Measurements from ENCODE around the gene CCER1.
"Not testable (repeated sequence)": the region's sequence is repeated elsewhere in the genome, so short reads cannot be mapped to it uniquely, and the experiment has no call there.

Gene CCER1, protein sequence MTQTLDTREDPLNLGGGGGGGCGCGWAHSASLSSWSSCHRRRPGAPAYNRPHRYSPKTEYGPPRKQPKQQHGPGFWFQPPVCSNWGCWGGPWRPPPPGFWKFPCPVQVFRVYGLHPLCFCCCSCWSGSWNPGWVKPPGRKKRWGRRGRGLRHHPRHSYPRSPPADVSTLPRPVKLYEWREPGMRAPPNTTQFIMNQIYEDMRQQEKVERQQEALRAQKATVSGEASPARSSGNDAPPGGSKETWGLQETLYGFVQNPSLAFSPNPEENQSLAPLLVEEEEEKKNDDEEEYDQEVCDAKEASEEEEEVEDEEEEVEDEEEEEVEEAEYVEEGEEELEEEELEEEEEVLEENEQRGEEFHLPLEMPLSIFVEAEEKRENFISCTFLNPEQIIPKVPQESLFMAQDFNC

DNA sequence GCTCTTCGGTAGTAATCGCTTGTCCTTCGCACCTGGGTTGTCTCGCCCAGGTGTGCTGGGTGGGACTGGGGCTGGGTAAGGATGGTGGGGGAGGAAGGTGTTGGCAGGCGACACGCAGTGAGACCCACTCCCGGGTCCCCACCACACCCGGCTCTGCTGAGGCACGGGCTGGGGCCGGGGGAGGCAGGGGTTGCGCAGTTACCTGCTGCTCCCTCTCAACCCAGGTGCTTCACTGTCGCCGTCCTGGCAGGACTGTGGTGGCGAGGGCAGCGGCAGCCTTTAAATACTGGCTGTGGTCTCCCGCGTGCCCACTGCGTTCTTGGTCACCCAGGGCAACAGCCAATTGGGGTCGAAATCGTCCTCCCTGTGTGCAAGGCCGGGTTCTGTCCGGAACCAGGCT, at the start of gene CCER1:
TSS of gene CCER1 (minus strand) at position 256 of the 400 bp plus-strand sequence. CDS start 434 bp downstream, outside the sequence.
- no peak for FAIRE-seq

DNA sequence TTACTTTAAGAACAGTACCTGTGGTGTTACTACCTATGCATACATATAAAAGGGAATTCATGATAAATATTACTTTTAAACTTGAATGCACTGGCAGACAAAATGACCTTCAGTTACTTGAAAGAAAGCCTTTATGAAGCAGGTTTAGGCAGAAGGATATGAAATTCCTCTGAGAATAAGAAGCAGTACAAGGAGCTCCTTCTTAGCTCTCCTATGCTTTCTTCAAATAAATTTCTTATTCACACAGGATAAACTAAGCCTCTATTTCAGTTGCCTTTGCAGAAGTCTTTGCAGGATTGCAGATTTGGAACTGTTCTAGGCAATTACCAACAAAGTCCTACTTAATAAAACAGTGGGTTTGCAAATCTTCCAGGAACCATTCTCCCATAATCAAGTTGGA, 48.8 kb upstream of the CCER1 start:
- no peak for FAIRE-seq

DNA sequence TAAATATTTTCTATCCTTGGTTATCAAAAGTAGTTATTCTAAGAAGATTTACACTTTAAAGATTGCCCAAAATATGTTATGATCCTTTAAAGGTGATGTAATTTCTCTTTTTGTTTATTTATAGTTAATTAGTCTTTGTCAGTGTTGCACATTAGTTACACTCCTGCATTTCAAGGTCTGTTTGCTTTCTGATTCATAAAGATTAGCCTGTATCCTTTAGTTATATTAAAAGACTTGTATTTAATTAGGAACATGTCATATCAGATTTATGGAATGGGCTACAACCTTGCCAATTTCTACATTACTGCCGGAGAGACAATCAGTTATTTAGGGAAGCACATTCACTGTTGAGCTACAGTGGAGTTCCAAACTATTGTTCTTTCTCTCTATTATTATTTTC, 46.3 kb upstream of the CCER1 start:
- FAIRE-seq: no peak

DNA sequence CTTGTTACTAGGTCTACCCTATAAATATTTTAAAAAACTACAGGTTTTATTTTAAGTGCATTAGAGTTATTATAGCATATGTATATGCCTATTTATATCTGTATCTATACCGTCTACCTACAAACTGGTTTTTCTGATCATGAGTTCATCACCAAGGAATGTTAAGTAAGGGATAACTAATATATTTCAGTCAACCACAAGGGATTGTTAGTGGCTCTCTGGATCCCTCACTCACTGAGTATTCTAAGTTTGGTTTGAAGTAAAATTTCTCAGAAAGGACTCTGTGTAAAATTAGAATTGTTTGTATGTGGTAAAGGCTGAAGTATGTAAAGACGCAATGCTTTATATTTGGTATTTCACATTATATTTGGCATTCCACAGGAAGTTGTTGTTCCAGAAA, 45.0 kb upstream of the CCER1 start:
- no peak for FAIRE-seq

DNA sequence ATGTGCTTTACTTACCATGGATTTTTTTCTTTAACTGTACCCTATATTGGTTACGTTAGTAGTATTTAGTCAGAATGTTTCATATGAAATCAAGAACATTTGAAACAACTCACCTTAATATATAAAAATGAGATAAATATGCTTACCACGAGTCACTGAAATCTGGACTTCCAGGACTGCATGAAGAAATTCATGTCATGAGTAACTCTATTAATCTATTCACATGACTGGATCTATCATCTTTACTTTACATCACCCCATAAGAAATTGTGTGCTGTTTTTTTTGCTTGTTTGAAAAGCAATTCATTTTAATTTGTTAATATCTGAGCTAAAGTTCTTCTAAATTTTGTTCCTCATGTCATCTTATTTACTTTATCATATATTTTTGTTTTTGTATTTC, 44.6 kb upstream of the CCER1 start:
- peak; percentile 15 for FAIRE-seq

DNA sequence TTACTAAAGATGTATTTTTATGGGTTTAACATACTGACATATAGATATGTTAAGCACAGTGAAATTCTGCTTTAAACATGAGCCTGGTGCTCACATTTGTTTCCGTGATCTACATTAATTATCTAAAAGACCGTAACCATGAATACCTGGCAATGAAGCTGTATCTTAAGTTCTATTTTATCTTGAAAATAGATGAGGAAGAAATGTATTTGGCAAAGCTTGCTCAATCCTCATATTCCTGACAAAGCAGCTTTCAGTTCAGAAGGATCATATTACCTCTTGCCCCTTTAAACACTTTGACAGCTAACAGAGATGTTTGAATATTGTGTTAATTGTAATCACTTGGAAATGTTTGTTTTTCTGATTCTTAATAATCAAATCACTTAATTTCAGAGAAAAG, 40.0 kb upstream of the CCER1 start:
- no peak for FAIRE-seq

DNA sequence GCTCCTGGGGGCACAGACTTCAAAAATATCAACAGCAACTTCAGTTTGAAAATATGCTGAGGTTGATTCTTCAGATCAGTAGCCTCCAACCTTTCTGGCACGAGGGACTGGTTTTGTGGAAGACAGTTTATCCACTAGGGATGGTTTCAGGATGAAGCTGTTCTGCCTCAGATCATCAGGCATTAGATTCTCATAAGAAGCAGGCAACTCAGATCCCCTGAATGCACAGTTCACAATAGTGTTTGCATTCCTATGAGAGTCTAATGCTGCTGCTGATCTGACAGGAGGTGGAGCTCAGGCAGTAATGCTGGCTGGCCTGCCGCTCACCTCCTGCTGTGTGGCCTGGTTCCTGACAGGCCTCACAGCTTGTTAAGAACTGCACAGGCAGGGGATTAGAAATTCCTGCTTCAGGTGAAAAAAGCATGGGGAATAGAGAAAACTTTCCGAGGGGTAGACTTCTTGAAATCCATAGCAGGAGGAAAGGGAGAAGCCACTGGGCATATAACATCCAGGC, 37.0 kb upstream of the CCER1 start:
- FAIRE-seq: no peak

DNA sequence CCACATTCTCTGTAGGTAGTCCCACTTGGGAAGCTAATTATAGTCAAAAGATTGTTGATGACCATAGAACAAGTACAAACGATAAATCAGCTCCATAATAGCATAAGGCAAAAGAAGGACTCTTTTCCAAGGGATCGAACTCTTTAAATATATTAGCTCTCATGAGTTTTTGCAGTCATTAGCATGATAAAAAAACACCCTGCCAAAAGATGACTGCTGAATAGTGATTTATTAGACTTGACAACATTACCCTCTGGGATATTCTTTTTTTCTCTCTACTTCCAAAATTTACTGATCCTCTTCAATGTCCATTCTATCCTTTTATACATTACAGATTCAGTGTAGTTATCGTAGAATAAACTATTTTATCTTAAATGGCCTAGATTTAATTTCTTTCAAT, 35.6 kb upstream of the CCER1 start:
- FAIRE-seq: no peak

DNA sequence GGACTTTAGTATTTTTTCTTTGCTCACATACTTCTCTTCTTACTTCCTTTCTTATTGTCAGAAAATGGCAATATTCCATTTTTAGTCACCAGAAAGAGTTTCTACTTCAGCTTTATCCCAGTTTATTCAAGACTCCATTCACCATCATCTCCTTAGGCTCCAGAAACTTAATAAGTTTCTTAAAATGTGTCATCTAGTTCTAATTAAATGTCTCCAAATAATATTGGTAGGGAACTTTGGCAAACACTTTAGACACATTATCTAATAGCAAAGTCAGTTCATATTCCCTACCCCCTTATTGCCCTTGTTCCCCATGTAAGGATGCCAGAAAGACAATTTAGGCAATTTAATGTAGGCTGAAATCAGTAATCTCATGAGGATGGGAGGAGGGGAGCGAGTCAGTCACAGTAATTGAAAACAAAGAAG, 34.7 kb upstream of the CCER1 start:
- FAIRE-seq: no peak

DNA sequence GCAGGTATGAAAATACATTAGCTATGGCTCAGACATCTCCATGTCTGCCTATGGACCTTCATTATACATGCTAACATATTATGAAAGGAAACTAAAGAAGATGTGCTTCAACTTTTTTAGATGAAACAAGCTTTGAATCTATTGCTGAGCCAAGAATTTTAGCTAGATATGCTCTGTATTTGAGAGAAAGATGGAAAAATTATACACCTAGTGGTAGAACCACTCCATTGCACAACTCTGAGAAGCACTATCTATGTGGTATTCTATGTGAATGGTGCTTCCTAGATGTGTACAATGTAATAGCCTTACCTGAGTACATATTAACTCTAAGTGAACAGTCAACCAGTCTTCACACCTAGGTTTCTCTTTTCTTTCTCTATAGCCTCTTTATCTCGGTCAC, 32.5 kb upstream of the CCER1 start:
- no peak for FAIRE-seq

DNA sequence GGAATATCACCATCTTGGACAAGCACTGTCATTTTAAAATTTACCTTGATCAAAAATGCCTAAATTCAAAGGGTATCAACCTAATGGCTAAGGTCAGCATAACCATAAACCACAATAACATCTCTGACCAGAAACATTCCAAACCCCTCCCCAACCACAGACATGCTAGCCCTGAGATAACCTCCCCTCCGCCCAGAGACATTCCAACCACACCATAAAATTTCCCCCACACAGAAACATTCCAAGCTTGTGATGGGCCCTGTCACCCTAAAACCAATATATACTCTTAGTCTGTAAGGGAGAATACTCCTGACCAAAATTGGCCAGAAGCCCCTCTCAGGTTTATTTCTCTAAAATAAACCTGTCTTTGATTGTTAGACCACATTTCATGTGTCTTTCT, 32.1 kb upstream of the CCER1 start:
- FAIRE-seq: no peak

DNA sequence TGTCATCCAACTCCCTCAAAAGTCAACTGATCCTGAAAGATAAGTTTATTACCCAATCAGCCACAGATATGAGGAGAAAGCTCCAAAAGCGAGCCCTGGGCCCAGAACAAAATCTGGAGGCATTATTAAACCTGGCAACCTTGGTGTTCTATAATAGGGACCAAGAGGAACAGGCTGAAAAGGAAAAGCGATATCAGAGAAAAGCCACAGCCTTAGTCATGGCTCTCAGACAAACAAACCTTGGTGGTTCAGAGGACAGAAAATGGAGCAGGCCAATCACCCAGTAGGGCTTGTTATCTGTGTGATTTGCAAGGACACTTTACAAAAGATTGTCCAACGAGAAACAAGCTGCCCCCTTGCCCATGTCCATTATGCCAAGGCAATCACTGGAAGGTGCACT, 30.4 kb upstream of the CCER1 start:
- FAIRE-seq: not testable (repeated sequence)

DNA sequence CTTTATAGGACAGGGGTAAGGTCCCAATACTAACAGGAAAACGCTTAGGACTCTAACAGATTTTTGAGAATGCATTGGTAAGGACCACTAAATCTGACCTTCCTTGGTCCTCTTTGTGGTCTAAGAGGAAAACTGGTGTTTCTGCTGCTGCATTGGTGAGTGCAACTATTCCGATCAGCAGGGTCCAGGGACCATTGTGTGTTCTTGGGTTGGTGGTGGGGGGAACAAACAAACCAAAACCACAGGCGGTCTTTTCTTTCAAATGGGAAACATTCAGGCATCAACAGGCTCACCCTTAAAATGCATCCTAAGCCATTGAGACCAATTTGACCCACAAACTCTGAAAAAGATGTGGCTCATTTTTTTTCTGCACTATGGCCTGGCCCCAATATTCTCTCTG, 29.1 kb upstream of the CCER1 start:
- no peak for FAIRE-seq

DNA sequence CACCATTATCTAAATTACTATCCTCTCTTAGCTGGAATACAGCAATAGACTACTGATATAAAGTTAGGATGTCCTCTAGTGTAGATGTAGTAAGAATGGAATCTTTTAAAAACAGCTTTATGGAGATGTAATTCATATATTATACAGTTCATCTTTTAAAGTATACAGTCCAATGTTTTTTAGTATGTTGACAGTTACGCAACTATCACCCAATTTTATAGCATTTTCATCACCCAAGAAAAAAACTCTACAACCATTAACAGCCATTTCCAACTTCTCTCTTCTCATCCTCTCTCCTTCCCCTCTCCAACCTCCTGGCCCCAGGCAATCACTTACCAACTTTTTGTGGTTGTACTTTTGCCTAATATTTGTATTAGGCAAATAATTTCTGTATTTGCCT, 27.2 kb upstream of the CCER1 start:
- FAIRE-seq: no peak

DNA sequence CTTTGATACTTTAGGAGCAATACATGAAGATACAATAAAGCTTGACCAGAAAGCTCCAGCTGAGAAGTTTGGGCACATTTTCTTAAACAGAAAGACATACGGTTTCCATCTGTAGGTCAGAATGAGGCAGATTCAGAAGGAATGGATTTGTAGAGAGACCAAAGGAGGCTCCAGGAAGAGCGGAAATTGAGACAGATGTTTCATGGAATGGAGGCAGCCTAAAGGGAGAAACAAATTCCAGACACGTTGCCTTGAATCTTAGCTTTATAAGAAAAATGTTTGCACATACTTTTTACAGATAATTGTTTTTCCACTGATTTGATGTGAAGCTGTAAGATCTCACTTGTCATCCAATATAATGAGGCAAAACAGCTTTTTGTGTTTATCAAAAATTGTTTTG, 25.0 kb upstream of the CCER1 start:
- no peak for FAIRE-seq

DNA sequence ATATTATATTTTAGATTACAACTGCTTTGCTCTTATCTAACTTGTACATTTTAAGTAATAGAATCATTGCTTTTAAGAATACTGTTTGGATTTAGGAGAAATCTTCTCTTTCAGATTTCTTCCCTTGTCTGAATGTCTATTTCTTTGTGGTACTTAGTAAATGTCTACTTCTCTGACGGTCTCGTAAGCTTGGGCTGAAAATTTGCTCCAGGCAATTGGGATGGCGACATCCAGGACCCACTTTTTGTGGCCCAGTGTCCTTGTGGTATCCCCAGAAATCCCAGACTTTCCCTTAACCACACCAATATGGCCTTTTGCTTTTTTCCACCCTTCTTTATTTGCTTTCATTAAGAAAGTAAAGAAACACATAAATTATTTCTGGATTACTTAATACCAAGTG, 24.0 kb upstream of the CCER1 start:
- FAIRE-seq: no peak

DNA sequence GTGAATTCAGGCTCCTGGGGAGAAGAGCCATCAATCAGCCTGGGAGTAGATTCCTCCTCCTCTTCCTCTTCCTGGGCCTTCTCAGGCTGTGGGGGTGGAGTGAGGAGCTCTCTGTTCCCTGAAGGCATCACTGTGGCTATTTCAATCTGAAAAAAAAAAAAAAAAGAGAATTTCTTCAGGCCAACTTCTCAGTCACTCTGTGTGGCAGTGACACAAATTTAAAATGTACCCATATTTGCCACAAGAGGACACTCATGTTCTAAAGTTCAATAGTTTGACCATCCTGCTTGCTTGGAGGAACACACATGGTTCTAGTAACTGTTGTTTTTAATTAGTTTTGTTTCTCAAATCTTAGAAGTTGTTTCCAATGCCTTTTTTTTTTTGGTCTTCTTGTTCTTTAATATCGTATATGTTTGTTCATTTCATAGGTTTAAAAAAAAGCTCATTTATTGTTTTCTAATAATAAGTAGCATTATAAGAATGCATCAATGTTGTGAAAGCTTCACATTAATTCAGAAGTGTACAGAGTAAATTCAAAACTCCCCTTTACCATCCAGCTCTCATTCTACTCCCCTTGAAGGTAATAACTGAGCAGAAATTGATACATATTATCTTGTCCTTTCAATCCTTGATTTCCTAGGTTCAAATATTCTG, 23.3 kb upstream of the CCER1 start:
- peak; percentile 59 for FAIRE-seq

DNA sequence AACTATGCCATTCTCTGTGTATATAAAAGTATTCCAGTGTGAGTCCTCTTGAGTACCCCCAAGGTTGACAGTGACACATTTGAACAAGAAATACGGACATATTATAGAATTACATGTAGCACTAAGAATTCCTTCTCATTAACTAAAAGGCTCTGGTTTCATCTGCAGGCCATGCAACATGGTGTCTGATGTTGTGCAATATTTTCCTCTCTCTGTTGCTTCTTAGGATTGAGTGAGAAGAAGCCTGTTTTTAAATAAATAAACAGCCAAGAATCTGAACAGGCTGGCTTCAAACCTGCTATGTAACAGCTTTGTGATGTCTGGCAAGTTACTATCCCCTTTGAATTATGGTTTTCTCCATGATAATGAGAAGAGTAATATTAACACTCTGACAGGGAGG, 22.2 kb upstream of the CCER1 start:
- no peak for FAIRE-seq

DNA sequence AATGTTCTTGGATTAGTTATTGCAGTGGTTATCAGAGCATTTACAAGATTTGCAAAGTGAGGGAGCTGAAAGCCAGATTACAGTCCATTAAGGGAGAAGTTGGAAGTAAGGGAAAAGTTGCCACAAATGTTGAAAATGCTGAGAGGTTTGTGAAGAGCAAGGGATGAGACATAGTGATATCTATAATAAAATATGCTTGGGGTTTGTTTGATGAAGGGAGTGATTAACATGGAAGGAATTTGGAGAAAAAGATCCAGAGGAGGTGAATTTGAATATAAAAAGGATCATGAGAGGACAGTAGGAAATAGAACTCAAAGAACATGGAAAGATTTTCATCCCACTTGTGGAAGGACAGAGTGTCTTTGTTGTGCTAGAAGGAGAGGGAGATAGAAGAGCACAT, 19.3 kb upstream of the CCER1 start:
- FAIRE-seq: no peak

DNA sequence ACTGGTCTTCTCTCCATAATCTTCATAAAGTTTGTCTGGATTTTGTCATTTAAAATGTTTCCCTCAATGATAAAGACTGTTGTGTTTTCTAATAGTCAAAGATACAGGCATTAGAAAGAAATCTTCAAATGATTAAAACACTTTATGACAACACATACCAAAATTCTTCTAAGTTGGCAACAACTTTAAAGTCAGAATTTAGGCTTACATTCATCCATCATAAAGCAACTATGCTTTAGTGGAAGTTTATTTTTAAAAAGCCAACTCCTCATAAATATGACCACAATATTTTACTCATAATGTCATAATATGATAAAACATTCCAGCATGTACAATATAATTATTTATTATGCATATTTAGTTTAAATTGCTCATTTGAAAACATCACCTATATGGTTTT, 17.2 kb upstream of the CCER1 start:
- FAIRE-seq: no peak

DNA sequence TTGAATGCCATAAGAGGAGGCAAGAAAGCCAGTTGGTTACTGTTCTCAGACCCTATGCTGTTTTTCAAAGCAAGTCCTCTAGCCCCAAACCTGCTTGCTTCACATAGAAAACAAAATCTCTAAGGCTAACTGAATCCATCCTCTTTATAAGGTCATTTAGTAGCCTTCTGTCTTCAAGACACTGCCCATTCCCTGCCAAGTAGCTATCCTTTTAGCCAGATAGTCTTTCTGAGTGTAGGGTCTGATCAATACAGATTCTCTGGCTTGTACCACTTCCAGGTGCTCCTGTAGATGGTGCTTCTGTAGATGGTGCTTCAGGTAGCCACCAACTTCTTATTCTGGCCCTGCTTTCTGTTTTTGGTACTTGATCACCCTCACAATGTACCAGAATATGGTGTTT, 15.9 kb upstream of the CCER1 start:
- no peak for FAIRE-seq

DNA sequence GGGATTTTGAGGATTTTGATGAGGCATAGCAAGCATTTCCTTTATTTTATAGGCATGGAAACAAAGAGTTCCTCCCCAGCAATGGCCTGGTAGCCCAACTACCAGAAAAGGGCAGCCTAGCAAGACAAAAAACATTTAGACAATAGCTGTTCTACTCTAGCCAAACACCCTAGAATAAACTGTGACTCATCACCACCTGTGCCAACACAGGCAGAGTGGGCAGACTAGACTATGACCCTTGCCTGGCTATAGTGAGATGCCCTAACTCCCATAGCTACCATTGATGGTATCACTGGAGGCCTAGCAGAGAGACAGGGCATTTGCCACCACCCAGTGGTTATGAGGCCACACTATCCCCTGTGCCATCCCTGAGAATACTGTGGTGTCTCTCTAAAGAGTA, 15.5 kb upstream of the CCER1 start:
- FAIRE-seq: no peak

DNA sequence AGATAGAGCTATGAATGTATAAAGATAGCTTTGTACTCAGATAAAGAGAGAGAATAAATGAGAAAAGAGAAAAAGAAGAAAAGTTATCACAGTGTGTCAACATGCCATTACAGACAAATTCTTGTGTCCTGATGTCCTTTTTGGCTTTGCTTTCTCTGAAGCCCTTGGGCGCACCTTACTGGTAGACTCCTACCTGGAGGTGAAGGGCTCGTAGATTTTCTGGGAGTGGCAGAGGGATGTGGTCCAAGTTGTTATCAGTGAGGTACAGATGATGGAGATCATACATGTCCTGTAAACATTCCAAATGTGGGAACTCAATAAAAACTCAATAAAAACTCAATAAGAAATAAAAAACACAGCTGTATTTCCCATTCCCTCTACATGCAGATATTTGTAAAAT, 14.9 kb upstream of the CCER1 start:
- FAIRE-seq: no peak

DNA sequence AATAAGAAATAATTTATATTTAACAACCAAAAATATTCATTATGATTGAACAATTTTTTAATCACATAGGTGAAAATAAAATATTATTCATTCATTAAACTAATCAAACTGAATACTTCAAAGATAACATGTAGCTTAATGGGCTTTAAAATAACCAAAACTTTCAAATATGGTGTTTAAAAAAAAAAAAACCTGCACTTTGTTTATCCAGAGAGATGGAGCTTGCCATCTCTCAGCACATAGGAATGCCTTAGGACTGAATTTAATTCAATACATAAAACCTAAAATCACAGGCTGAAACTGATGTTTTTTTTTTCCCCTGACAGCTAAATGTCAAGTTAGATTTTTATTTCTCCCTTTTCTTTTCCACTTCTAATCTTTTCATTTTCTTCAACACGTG, 14.4 kb upstream of the CCER1 start:
- FAIRE-seq: peak; percentile 70

DNA sequence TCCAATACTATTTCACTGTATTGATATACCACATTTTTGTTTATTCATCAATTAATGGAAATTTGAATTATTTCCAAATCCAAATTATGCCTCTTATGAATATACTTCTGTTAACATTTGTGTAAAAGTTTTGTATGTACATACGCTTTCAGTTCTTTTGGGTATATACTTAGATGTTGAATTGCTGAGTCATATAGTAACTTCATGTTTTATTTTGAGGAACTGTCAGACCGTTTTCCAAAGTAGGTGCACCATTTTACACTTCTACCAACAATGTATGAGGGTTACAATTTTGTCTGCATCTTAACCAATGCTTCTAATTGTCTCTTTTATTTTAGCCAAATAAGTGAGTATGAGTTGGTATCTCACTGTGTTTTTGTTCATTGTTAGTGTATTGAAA, 10.2 kb upstream of the CCER1 start:
- FAIRE-seq: no peak
